GM13977 (cell line): Measurements from ENCODE around the gene POLR1C.
"Not testable (repeated sequence)": the region's sequence is repeated elsewhere in the genome, so short reads cannot be mapped to it uniquely, and the experiment has no call there.

Experiments used
- DNase-seq: peaks from one replicate; pipeline ENCODE4 v3.0.0; 2012; ENCODE audit warnings: low spot score
- CTCF ChIP-seq: IDR thresholded peaks from 2 replicates; pipeline ENCODE4 v1.5.1; 2012; ENCODE audit warnings: mild to moderate bottlenecking, control low read depth; ENCODE audit not compliant: insufficient read depth; ENCODE audit errors: extremely low read depth, missing control alignments
- in situ Hi-C: fragments of 300-500 bp; cut with MboI; formaldehyde crosslinking; loops from one replicate; pipeline ENCODE4 v1.12.0; 2022; ENCODE audit warnings: low sequenced_read_pairs, low pct_unique_long_range_greater_than_20kb, mixed read lengths, inconsistent platforms; ENCODE audit not compliant: unreplicated experiment

Gene POLR1C

GRCh38 chr6:43524483-43524961 is 7.6 kb downstream of the POLR1C start:
- TF ChIP-seq CTCF, result no peak
- no peak for DNase-seq
- in situ Hi-C loops, result no loop called here

GRCh38 chr6:43532201-43532600 is 15.3 kb downstream of the POLR1C start:
- in situ Hi-C loops, result no loop called here
- TF ChIP-seq CTCF, result no peak

GRCh38 chr6:43538986-43539385 is 22.1 kb downstream of the POLR1C start:
- in situ Hi-C loops, result not testable (repeated sequence)

More at GRCh38 chr6:43532201-43532600, 15.3 kb downstream of the POLR1C start:
- DNase-seq, result no peak

DNA sequence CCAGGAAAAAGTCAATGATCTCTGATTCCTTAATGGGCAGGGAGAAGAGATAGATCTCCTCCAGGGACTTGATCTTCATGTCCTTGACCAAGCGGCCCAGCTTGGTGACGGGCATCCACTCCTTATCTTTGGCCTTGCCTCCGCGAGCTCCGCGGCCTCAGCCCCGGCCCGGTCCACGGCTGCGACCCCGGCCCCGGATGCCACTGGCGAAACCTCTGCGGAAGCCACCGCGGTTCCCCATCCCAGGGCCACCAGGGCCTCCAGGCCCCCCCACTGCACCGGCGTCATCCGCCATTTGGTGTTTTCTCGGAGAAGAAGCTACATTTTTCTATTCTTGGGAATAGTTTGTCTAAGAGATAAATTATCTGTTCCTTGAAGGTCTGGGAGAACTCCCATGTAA is 22.5 kb downstream of the POLR1C start:
- in situ Hi-C loops, DNase-seq: not testable (repeated sequence)

More at GRCh38 chr6:43538986-43539385, 22.1 kb downstream of the POLR1C start:
- DNase-seq, result not testable (repeated sequence)

GRCh38 chr6:43540507-43540906 is 23.6 kb downstream of the POLR1C start:
- DNase-seq, result no peak
- TF ChIP-seq CTCF, result no peak
- in situ Hi-C loops, result no loop called here

DNA sequence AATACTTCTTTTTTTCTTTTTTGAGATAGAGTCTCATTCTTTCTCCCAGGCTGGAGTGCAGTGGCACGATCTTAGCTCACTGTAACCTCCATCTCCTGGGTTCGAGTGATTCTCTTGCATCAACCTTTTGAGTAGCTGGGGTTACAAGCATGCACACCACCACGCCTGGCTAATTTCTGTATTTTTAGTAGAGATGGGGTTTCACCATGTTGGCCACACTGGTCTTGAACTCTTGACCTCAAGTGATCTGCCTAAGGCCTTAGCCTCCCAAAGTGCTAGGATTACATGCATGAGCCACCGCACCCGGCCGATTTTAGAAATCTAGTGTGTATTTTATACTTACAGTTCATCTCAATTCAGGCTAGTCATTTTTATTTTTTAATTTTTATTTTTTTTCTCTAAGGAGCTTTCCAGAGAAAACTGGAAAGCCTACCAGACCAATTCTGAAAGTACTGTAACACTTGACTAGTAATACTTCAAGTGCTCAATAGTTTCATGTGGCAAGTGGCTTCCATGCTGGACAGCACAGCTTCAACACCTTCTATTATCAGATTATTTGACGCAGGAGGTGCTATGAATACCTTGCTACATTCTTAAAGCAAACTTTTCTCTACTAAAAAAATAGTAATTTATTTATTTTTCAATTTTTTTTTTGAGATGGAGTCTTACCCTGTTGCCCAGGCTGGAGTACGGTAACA is 25.0 kb downstream of the POLR1C start:
- TF ChIP-seq CTCF, result no peak
- DNase-seq, result peak; percentile 52
- in situ Hi-C loops, result no loop called here

DNA sequence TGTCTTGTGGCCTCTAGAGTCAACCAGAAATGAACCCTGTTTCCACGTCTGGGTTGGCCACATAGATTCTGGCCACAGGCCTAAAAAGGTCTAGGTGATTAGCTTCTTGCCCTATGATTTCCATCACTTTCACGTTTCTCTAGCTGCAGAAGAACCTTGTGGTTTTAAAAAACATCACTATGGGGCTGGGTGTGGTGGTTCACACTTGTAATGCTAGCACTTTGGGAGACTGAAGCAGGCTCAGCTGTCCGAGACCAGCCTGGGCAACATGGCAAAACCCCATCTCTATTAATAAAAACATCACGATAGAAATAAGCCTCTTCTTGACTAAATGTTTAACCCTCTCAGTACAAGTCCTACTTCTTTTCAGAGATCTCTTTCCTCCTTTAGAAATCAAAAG is 27.6 kb downstream of the POLR1C start:
- in situ Hi-C loops, result no loop called here
- no peak for TF ChIP-seq CTCF
- no peak for DNase-seq
